RWPE2 (cell line): ENCODE measurements around the gene CCDC167.

ENCODE experiments used
- ATAC-seq: fragments of 200-7000 bp; cut with Tn5 transposase; 3 replicates; pipeline ENCODE4 v1.9.1; 2021; ENCODE audit warnings: low read depth
- DNase-seq: peaks from one replicate; pipeline ENCODE4 v3.0.0-alpha.2; 2020; ENCODE audit warnings: low spot score
- H3K27ac ChIP-seq: fragments of 450-650 bp; 2 replicates; pipeline ENCODE4 v1.5.1; 2017; ENCODE audit warnings: mild to moderate bottlenecking; ENCODE audit not compliant: poor library complexity, severe bottlenecking
- H3K27me3 ChIP-seq: fragments of 250-450 bp; sonication (Bioruptor Pico); 2 replicates; pipeline ENCODE4 v1.5.1; 2021; ENCODE audit warnings: mild to moderate bottlenecking, moderate library complexity; ENCODE audit not compliant: insufficient read depth, poor library complexity, severe bottlenecking
- H3K36me3 ChIP-seq: fragments of 250-450 bp; sonication (Bioruptor Pico); 2 replicates; pipeline ENCODE4 v1.5.1; 2020; ENCODE audit warnings: low read depth, mild to moderate bottlenecking, moderate library complexity
- H3K4me1 ChIP-seq: fragments of 250-450 bp; sonication (Bioruptor Pico); 2 replicates; pipeline ENCODE4 v1.5.1; 2021; ENCODE audit warnings: mild to moderate bottlenecking, moderate library complexity; ENCODE audit not compliant: insufficient read depth, poor library complexity, severe bottlenecking
- H3K4me3 ChIP-seq: fragments of 250-450 bp; sonication (Bioruptor Pico); 2 replicates; pipeline ENCODE4 v1.5.1; 2021; ENCODE audit warnings: mild to moderate bottlenecking, moderate library complexity; ENCODE audit not compliant: severe bottlenecking
- H3K9me3 ChIP-seq: fragments of 250-450 bp; sonication (Bioruptor Pico); 2 replicates; pipeline ENCODE4 v1.5.1; 2021; ENCODE audit warnings: mild to moderate bottlenecking, moderate library complexity; ENCODE audit not compliant: severe bottlenecking
- TF ChIP-seq, protein P1 (sequence below): fragments of 450-650 bp; IDR thresholded peaks from one replicate; pipeline ENCODE4 v1.5.1; 2017; ENCODE audit warnings: mild to moderate bottlenecking, moderate library complexity; ENCODE audit not compliant: poor library complexity, severe bottlenecking

CCDC167 gene

GRCh38 chr6:37480951-37481534, 18.6 kb downstream of the CCDC167 start:
- Histone ChIP-seq H3K4me1 (no peaks in the 10 kb centered on the region), H3K27ac (no peak overlapping the region), H3K4me3 (no peak overlapping the region), H3K9me3 (no peaks in the 10 kb centered on the region), H3K36me3 (peaks cover 38% of the 10 kb centered on the region), H3K27me3 (no peaks in the 10 kb centered on the region)
- DNase-seq (no peak), ATAC-seq (no peak)
- TF ChIP-seq, protein P1, sequence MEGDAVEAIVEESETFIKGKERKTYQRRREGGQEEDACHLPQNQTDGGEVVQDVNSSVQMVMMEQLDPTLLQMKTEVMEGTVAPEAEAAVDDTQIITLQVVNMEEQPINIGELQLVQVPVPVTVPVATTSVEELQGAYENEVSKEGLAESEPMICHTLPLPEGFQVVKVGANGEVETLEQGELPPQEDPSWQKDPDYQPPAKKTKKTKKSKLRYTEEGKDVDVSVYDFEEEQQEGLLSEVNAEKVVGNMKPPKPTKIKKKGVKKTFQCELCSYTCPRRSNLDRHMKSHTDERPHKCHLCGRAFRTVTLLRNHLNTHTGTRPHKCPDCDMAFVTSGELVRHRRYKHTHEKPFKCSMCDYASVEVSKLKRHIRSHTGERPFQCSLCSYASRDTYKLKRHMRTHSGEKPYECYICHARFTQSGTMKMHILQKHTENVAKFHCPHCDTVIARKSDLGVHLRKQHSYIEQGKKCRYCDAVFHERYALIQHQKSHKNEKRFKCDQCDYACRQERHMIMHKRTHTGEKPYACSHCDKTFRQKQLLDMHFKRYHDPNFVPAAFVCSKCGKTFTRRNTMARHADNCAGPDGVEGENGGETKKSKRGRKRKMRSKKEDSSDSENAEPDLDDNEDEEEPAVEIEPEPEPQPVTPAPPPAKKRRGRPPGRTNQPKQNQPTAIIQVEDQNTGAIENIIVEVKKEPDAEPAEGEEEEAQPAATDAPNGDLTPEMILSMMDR = no peak

DNA sequence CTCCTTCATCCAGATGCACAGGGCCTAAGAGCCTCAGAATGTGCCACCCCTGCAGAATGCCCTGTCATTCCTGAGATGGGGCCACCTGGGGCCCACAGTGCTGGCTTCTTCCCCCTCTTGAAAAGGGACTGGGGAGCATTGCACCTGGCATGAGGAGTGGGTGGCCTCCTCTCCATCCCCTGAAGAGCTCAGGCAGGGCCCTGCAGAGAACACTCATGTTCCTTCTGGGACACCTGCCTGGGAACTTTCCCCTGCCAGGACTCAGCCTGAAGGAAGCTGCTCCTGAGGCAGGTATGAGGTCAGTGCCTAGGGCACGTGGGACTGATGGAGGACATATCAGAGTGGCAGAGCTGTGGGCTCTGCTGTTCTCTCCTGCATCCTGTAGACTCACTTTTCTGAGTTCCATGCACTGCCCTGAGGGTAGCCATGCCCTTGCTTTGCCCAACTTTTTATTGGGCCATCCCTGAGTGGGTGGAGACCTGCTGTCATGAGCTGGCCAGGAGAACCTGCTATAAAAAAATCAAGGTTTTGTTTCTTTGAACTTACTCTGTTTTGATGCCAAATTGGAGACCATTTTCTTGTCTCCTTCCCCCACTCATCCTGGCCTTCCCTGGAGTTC, 19.5 kb downstream of the CCDC167 start:
- TF ChIP-seq, protein P1 = no peak
- ATAC-seq (no peak; the same call in 2 of the 3 replicates), DNase-seq (peak; percentile 28)
- H3K4me1 ChIP-seq = no peaks in the 10 kb centered on the region
- H3K27me3 ChIP-seq = no peaks in the 10 kb centered on the region
- H3K9me3 ChIP-seq = no peaks in the 10 kb centered on the region
- H3K27ac ChIP-seq = no peak overlapping the region
- peaks cover 43% of the 10 kb centered on the region for H3K36me3 ChIP-seq
- H3K4me3 ChIP-seq = no peak overlapping the region

- Histone ChIP-seq H3K9me3 (no peaks in the 10 kb centered on the region), H3K27ac (no peak overlapping the region), H3K36me3 (peaks cover 51% of the 10 kb centered on the region), H3K4me1 (no peaks in the 10 kb centered on the region), H3K4me3 (no peak overlapping the region), H3K27me3 (no peaks in the 10 kb centered on the region)
- peak; percentile 30 for DNase-seq
- ATAC-seq = no peak
- TF ChIP-seq, protein P1 = no peak
These were observed 20.3 kb downstream of the CCDC167 start for GRCh38 chr6:37479266-37479854.

DNA sequence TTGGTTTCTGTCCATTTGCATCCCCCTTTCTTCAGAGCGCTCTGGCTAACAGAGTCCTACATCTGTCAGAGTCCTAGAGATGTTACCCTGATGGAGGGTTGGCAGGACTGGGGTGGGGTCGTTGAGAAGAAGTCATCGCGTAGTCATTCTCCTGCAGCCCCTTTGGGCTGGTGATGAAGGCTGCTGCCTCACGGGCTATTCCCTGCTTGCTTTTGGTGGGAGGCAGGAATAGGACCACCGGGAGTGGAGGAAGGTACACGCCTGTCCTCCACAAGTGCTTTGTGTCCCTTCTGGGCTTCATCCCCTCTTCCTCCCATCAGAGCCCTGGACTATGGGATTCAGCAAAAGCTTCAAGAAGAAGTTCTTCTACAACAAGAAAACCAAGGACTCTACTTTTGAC, 20.9 kb downstream of the CCDC167 start:
- H3K4me1 ChIP-seq = no peaks in the 10 kb centered on the region
- no peak for ATAC-seq
- no peaks in the 10 kb centered on the region for H3K27me3 ChIP-seq
- peak; percentile 11 for DNase-seq
- H3K9me3 ChIP-seq = no peaks in the 10 kb centered on the region
- H3K27ac ChIP-seq = no peak overlapping the region
- TF ChIP-seq, protein P1 = no peak
- peaks cover 57% of the 10 kb centered on the region for H3K36me3 ChIP-seq
- no peak overlapping the region for H3K4me3 ChIP-seq
